GM19035 (cell line): ENCODE results near the gene FAM168B.
"Not testable (repeated sequence)": the region's sequence is repeated elsewhere in the genome, so short reads cannot be mapped to it uniquely, and the experiment has no call there.

Experiments
- ATAC-seq: cut with Tn5 transposase; IDR thresholded peaks from one replicate; pipeline ENCODE4 v1.9.1; 2021; ENCODE audit not compliant: unreplicated experiment

The FAM168B gene

GRCh38 chr2:131093006-131093695 is at the start of gene FAM168B:
TSS of gene FAM168B (minus strand) at chr2:131093460. CDS start at chr2:131082646, 10,814 bp downstream.
- ATAC-seq = peak; percentile 85

GRCh38 chr2:131142849-131143248 is 49.6 kb upstream of the FAM168B start:
- ATAC-seq = no peak

GRCh38 chr2:131140581-131140980 is 47.3 kb upstream of the FAM168B start:
- ATAC-seq = no peak

- no peak for ATAC-seq
Observed at GRCh38 chr2:131132729-131133128, 39.5 kb upstream of the FAM168B start.

- no peak for ATAC-seq
Observed at GRCh38 chr2:131130298-131130596, 37.0 kb upstream of the FAM168B start.

GRCh38 chr2:131127981-131128380 is 34.7 kb upstream of the FAM168B start:
- ATAC-seq = no peak

- ATAC-seq = no peak
Observed at GRCh38 chr2:131127076-131127475, 33.8 kb upstream of the FAM168B start.

GRCh38 chr2:131126436-131126835 is 33.2 kb upstream of the FAM168B start:
- ATAC-seq = no peak

- ATAC-seq = no peak
Observed at GRCh38 chr2:131125195-131125757, 32.0 kb upstream of the FAM168B start.

GRCh38 chr2:131123192-131123591 is 29.9 kb upstream of the FAM168B start:
- ATAC-seq = no peak

GRCh38 chr2:131122496-131122895 is 29.2 kb upstream of the FAM168B start:
- no peak for ATAC-seq

- no peak for ATAC-seq
Observed at GRCh38 chr2:131121464-131121863, 28.2 kb upstream of the FAM168B start.

- no peak for ATAC-seq
Observed at GRCh38 chr2:131120815-131121317, 27.6 kb upstream of the FAM168B start.

- no peak for ATAC-seq
Observed at GRCh38 chr2:131115752-131116151, 22.5 kb upstream of the FAM168B start.

GRCh38 chr2:131114950-131115349 is 21.7 kb upstream of the FAM168B start:
- not testable (repeated sequence) for ATAC-seq

GRCh38 chr2:131113566-131114227 is 20.4 kb upstream of the FAM168B start:
- no peak for ATAC-seq

- no peak for ATAC-seq
Observed at GRCh38 chr2:131112529-131112928, 19.3 kb upstream of the FAM168B start.

- peak; percentile 41 for ATAC-seq
Observed at GRCh38 chr2:131105950-131106801, 12.9 kb upstream of the FAM168B start.

GRCh38 chr2:131105156-131105949 is 12.1 kb upstream of the FAM168B start, which contains the start of gene PLEKHB2:
TSS of gene PLEKHB2 (plus strand) at chr2:131105336. CDS start at chr2:131120942, 15,606 bp downstream.
- ATAC-seq = peak; percentile 81

GRCh38 chr2:131104487-131105155 is 11.4 kb upstream of the FAM168B start:
- ATAC-seq = peak; percentile 70
